HG02852 (cell line): Measurements from ENCODE around the gene IL27RA.
"Not testable (repeated sequence)": the region's sequence is repeated elsewhere in the genome, so short reads cannot be mapped to it uniquely, and the experiment has no call there.

Experiments
- ATAC-seq: cut with Tn5 transposase; IDR thresholded peaks from one replicate; pipeline ENCODE4 v1.9.1; 2021; ENCODE audit warnings: mild to moderate bottlenecking, moderate library complexity; ENCODE audit not compliant: unreplicated experiment

Gene IL27RA

GRCh38 chr19:14027856-14028450, 3.6 kb upstream of the IL27RA start, which contains the start of gene RLN3:
TSS of gene RLN3 (plus strand) at chr19:14028148. CDS start at chr19:14028205, 57 bp downstream.
- ATAC-seq: no peak

DNA sequence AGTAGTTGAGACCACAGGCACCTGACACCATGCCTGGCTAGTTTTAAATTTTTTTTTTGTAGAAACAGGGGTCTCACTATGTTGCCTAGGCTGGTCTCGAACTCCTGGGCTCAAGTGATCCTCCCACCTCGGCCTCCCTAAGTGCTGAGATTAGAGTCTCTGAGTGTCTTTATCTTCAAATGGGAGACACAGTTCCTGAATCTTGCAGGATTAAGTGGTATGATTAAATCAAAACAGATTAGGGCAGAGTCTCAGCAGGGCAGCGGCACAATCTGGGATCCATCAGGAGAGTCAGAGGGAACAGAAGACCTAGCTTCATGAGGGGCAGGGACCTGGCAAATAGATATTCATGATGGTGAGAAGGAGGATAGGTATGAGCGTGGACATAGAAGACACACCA, 2.7 kb upstream of the IL27RA start:
- ATAC-seq: no peak

DNA sequence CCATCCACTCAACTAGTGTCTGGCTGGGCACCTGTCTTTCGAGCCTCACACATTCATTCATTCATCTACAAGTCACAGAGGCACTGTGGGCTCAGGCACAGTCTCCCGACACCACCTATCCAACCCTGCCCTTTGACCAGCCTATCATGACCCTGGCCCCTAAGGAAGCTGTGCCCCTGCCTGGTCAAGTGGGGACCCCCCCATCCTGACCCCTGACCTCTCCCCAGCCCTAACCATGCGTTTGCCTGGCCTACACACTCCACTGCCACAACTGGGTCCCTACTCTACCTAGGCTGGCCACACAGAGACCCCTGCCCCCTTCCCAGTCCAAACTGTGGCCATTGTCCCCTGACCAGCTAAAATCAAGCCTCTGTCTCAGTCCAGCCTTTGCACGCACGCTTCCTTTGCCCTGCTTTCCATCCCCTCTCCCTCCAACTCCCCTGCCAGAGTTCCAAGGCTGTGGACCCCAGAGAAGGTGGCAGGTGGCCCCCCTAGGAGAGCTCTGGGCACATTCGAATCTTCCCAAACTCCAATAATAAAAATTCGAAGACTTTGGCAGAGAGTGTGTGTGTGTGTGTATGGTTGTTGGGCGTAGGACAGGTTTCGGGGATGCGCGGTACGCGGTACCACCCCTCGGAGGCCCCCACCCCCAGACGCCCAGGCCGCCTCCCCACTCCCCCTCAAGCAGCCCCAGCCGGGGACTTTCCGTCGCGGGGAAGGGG, 404 bp upstream of the IL27RA start:
- no peak for ATAC-seq

- ATAC-seq: no peak
Observed at GRCh38 chr19:14033946-14034345, 2.4 kb downstream of the IL27RA start.

- ATAC-seq: not testable (repeated sequence)
Observed at GRCh38 chr19:14035159-14035558, 3.6 kb downstream of the IL27RA start.

GRCh38 chr19:14035706-14036105, 4.1 kb downstream of the IL27RA start:
- ATAC-seq: no peak

DNA sequence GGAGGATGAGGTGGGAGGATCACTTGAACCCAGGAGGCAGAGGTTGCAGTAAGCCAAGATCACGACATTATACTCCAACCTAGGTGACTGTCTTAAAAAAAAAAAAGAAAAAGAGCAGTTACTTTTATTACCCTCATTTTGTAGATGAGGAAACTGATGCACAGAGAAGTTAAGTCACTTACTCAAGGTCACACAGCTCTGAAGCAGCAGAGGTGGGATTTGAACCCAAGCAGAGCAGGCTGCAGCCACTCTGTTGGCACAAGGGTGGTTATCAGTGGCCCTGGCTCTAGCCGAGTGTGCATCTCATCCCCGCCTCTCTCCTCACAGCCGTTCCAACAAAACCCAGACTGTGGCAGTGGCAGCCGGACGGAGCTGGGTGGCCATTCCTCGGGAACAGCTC, 7.6 kb downstream of the IL27RA start:
- ATAC-seq: no peak

DNA sequence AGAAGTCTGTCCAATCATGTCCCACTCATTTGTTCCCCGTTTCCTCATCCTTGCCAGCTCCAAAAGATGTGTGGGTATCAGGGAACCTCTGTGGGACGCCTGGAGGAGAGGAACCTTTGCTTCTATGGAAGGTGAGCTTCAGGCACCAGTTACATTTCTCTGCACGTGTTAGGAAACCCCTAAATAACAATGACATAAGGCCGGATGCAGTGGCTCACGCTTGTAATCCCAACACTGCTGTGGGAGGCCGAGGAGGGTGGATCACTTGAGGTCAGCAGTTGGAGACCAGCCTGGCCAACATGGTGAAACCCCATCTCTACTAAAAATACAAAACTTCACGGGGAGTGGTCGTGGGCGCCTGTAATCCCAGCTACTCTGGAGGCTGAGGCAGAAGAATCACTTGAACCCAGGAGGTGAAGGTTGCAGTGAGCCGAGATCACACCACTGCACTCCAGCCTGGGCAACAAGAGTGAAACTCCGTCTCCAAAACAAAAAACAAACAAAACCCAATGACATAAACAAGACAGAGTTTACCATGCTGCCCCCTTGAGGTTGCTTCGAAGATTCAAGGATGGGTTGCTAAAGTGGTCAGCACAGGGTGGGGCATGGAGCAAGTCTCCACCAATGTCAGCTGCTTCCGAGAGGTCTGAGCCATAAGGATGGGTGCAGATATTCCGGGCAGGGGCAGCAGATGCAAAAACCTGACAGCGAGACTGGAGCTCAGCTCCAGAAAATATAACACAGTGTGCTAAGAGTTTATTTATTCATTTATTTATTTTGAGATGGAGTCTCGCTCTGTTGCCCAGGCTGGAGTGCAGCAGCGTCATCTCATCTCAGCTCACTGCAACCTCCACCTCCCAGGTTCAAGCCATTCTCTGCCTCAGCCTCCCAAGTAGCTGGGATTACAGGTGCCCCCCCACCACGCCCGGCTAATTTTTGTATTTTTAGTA, 11.4 kb downstream of the IL27RA start:
- ATAC-seq: not testable (repeated sequence)

- ATAC-seq: not testable (repeated sequence)
Observed at GRCh38 chr19:14047866-14048265, 16.3 kb downstream of the IL27RA start.

DNA sequence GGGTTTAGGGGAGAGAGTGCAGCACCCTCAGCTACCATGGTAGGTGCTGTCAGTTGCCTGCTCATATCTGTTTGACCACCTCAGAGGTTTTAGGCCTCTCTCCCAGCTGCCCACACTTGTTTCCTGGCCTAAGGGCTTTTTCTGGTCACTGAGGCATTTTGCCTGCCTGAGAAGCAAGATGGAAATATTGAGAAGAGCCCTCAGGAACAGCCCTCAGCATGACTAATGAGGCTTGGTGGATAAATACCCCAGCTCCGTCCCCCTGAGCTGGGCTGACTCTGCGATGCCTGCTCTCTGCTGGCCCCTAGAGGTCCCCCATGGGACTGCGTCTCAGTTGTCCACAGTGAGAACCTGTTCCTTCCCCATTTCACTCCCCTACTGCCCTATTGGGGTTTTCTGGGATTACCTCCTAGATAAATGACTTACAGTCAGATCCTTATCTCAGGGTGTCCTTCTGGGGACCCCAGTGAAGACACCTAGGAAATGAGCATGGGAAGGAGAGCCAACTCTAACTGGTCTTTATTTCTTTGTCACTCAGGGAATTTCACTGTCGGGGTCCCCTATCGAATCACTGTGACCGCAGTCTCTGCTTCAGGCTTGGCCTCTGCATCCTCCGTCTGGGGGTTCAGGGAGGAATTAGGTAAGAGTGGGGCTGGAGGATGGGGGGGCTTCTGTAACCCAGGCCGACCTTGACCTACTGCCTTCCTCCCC, 17.0 kb downstream of the IL27RA start:
- no peak for ATAC-seq

- ATAC-seq: no peak
Observed at GRCh38 chr19:14050512-14050911, 18.9 kb downstream of the IL27RA start.

DNA sequence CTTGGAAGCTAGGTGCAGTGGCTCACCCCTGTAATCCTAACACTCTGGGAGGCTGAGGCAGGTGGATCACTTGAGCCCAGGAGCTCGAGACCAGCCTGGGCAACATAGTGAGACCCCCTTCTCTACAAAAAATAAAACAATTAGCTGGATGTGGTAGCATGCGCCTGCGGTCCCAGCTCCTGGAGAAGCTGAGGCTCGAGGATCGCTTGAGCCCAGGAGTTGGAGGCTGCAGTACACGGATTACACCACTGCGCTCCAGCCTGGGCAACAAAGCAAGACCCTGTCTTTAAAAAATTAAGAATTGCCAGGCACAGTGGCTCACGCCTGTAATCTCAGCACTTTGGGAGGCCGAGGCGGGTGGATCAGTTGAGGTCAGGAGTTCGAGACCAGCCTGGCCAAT, 19.4 kb downstream of the IL27RA start:
- not testable (repeated sequence) for ATAC-seq

DNA sequence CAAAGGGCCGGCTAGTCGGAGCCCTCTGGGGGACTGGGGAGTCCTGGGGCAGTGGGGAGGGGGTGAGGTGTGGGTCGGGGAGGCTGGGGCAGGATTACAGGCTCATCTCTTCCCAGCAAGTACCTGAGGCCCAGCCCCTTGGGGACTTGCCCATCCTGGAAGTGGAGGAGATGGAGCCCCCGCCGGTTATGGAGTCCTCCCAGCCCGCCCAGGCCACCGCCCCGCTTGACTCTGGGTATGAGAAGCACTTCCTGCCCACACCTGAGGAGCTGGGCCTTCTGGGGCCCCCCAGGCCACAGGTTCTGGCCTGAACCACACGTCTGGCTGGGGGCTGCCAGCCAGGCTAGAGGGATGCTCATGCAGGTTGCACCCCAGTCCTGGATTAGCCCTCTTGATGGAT, 20.4 kb downstream of the IL27RA start:
- ATAC-seq: no peak

DNA sequence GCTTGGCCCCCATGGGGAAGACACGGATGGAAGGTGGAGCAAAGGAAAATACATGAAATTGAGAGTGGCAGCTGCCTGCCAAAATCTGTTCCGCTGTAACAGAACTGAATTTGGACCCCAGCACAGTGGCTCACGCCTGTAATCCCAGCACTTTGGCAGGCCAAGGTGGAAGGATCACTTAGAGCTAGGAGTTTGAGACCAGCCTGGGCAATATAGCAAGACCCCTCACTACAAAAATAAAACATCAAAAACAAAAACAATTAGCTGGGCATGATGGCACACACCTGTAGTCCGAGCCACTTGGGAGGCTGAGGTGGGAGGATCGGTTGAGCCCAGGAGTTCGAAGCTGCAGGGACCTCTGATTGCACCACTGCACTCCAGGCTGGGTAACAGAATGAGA, 20.9 kb downstream of the IL27RA start:
- ATAC-seq: no peak

GRCh38 chr19:14053032-14053431, 21.5 kb downstream of the IL27RA start:
- no peak for ATAC-seq

DNA sequence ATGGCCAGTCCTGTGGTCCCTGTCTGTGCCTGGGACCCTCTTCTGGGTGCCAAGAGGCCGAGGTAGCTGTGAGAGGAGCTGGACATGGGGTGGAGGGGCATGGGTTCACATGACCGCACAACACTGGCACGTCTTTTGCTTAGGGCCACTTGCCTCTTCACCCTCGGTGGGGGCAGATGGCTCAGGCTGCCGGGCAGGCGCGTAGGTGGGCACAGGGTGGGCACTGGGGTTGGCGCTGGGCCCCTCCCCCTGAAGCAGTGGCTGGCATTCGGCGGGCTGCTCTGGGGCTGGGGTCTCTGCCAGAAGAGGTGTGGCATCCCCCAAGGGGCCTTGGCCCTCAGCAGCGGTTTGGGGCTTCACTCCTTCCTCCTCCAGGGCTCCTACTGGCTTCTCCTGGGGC, 21.9 kb downstream of the IL27RA start:
- no peak for ATAC-seq

- ATAC-seq: no peak
Observed at GRCh38 chr19:14054099-14054498, 22.5 kb downstream of the IL27RA start.

DNA sequence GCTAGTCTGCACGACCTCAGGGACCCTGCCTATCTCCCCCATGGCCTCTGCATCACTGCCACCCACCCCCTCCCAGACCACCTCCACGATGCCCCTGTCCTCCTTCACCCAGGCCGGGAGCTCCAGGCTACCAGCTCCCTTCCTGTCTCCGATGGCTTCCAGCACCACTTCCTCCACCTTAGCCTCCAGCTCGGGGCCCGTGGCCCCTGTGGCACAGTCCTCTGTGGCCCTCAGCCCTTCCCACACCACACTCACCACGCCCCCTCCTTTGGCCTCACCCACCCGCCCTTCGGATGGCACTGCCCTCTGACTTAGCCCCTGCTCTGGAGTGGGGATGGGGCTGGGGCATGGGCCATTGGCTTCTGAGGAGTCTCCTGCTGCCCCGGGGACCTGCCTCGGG, 23.2 kb downstream of the IL27RA start:
- no peak for ATAC-seq

- ATAC-seq: no peak
Observed at GRCh38 chr19:14055396-14055795, 23.8 kb downstream of the IL27RA start.

DNA sequence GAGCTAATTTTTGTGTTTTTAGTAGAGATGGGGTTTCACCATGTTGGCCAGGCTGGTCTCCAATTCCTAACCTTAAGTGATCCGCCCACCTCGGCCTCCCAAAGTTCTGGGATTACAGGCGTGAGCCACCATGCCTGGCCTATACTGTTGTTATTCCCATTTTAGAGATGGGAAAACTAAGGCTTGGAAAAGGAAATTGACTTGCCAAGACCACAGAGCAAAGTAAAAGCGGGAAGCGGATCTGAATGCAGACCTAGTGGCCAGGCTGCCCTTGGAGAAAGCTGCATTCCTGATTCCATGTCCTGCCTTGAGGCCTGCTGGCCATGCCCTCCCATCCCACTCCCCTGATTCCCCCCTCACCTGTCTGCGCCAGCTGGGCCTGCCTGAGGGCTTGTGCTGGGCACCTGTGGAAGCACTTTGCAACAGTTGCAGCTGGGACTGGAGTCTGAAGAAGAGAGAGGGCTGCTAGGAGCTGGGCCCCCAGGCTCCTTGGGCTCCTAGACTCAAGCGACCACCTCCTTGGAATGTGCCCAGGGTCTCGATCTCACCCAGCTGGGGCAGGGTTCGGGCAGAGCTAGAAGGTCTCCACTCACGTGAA, 24.6 kb downstream of the IL27RA start:
- ATAC-seq: no peak
